PC-3 (cell line): ENCODE data around the gene TMEM184C.

Experiments
- EZH2 ChIP-seq: fragments of 300-600 bp; sonication (generic); IDR thresholded peaks from one replicate; pipeline ENCODE4 v1.6.1; 2017; ENCODE audit warnings: antibody characterized with exemption, mild to moderate bottlenecking, low read length; ENCODE audit not compliant: unreplicated experiment
- EZH2phosphoT487 ChIP-seq: fragments of 300-600 bp; sonication (generic); IDR thresholded peaks from 2 replicates; pipeline ENCODE4 v1.6.1; 2018; ENCODE audit warnings: mild to moderate bottlenecking, antibody characterized with exemption, low read length, borderline replicate concordance
- TF ChIP-seq, protein P1 (sequence below): fragments of 300-600 bp; sonication (generic); conservative IDR thresholded peaks from 2 replicates; pipeline ENCODE4 v1.5.1; 2017; ENCODE audit warnings: antibody characterized with exemption, low read depth, mild to moderate bottlenecking, low read length

DNA sequence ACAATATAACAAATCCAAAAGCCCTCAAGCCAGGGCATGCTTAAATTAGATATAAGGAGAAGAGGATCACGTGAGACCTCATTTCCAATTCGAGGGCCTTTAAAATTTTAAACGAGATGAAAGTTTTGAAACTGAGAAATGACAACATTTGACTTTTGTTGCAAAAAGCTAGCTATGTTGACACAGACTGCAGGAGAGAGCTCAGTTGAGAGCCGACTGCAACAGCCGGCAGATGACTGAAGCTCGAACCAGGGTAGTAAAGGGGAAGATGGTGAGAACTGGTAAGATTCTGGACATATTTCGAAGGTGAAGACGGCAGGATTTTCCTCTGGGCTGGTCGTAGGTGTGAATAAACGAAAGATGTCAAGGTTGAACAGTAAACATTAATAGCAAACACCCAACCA is 66.0 kb downstream of the TMEM184C start:
- TF ChIP-seq, protein P1, sequence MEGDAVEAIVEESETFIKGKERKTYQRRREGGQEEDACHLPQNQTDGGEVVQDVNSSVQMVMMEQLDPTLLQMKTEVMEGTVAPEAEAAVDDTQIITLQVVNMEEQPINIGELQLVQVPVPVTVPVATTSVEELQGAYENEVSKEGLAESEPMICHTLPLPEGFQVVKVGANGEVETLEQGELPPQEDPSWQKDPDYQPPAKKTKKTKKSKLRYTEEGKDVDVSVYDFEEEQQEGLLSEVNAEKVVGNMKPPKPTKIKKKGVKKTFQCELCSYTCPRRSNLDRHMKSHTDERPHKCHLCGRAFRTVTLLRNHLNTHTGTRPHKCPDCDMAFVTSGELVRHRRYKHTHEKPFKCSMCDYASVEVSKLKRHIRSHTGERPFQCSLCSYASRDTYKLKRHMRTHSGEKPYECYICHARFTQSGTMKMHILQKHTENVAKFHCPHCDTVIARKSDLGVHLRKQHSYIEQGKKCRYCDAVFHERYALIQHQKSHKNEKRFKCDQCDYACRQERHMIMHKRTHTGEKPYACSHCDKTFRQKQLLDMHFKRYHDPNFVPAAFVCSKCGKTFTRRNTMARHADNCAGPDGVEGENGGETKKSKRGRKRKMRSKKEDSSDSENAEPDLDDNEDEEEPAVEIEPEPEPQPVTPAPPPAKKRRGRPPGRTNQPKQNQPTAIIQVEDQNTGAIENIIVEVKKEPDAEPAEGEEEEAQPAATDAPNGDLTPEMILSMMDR, result no peak
- TF ChIP-seq EZH2 (no peak), EZH2phosphoT487 (no peak)
